Loucy (cell line): ENCODE data around the gene PRCD.

ENCODE experiments used
- H2AFZ ChIP-seq: fragments of 200-600 bp; sonication (generic); 2 replicates; pipeline ENCODE4 v1.6.0; 2016; ENCODE audit warnings: antibody characterized with exemption, mild to moderate bottlenecking, low read length, moderate library complexity
- H3F3A ChIP-seq: fragments of 200-600 bp; 2 replicates; pipeline ENCODE4 v1.6.0; 2016; ENCODE audit warnings: antibody characterized with exemption, low read depth, mild to moderate bottlenecking
- H3K27me3 ChIP-seq: fragments of 200-600 bp; sonication (generic); 2 replicates; pipeline ENCODE4 v1.6.1; 2014; ENCODE audit warnings: low read length, mild to moderate bottlenecking; ENCODE audit not compliant: insufficient read depth, poor library complexity, severe bottlenecking
- H3K36me3 ChIP-seq: fragments of 200-600 bp; sonication (generic); 2 replicates; pipeline ENCODE4 v1.6.1; 2016; ENCODE audit warnings: low read length; ENCODE audit not compliant: insufficient read depth
- H3K4me1 ChIP-seq: fragments of 200-600 bp; sonication (generic); 2 replicates; pipeline ENCODE4 v1.5.1; 2014; ENCODE audit warnings: low read length, mild to moderate bottlenecking; ENCODE audit not compliant: insufficient read depth, poor library complexity, severe bottlenecking
- H3K4me2 ChIP-seq: fragments of 200-600 bp; sonication (generic); 2 replicates; pipeline ENCODE4 v1.6.0; 2014; ENCODE audit warnings: antibody characterized with exemption, low read length, low read depth, mild to moderate bottlenecking; ENCODE audit not compliant: poor library complexity, severe bottlenecking
- H3K4me3 ChIP-seq: fragments of 200-600 bp; sonication (generic); 2 replicates; pipeline ENCODE4 v1.5.1; 2014; ENCODE audit warnings: low read length, mild to moderate bottlenecking, mixed read lengths; ENCODE audit not compliant: poor library complexity, severe bottlenecking
- H3K79me2 ChIP-seq: fragments of 200-600 bp; sonication (generic); 2 replicates; pipeline ENCODE4 v1.6.1; 2014; ENCODE audit warnings: low read length; ENCODE audit not compliant: insufficient read depth
- H3K9ac ChIP-seq: fragments of 200-600 bp; sonication (generic); 2 replicates; pipeline ENCODE4 v1.6.0; 2014; ENCODE audit warnings: mild to moderate bottlenecking, low read depth, low read length, moderate library complexity; ENCODE audit not compliant: poor library complexity, severe bottlenecking
- H3K9me2 ChIP-seq: fragments of 200-600 bp; sonication (generic); replicated peaks from 2 replicates; pipeline ENCODE4 v1.6.1; 2016; ENCODE audit warnings: low read depth, low read length, mixed read lengths
- H3K9me3 ChIP-seq: fragments of 200-600 bp; sonication (generic); 2 replicates; pipeline ENCODE4 v1.6.1; 2014; ENCODE audit warnings: mild to moderate bottlenecking, antibody characterized with exemption, low read length, low read depth; ENCODE audit not compliant: insufficient read depth
- H4K20me1 ChIP-seq: fragments of 200-600 bp; sonication (generic); 2 replicates; pipeline ENCODE4 v1.6.0; 2014; ENCODE audit warnings: antibody characterized with exemption, low read length, mild to moderate bottlenecking; ENCODE audit not compliant: insufficient read depth, poor library complexity, severe bottlenecking
- EZH2phosphoT487 ChIP-seq: fragments of 200-600 bp; IDR thresholded peaks from 2 replicates; pipeline ENCODE4 v1.6.1; 2018; ENCODE audit warnings: antibody characterized with exemption, mild to moderate bottlenecking, moderate library complexity, borderline replicate concordance
- TF ChIP-seq, protein P1 (sequence below): fragments of 200-600 bp; sonication (generic); conservative IDR thresholded peaks from 2 replicates; pipeline ENCODE4 v1.5.1; 2014; ENCODE audit warnings: mild to moderate bottlenecking, antibody characterized with exemption, low read length

PRCD gene

DNA sequence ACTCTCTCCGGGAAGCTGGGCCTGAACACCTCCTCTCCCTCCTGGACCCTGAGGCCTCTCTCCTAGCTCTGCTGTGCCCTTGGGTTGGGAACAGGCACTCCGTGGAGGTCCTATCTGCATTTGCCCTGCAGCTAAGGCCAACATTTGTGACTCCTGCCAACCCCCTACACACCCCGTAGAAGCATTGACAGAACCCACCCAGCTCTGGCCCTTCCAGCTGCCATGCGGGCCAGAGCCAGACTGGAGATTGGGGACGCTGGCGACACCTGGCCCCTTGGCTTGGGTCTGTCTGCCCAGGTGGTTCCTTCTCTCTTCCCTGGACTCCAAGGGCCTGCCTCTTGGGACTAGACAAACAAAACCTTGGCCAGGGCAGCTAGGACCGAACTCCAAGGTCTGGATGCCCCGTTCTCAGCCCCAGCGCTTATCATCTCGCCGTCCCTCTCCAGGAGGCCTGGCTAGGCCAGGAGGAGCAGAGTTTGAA lies 38.0 kb upstream of the PRCD start:
- peak overlapping the region; percentile 43 for H3K9ac ChIP-seq
- H3K4me2 ChIP-seq = peak overlapping the region; percentile 70
- H2AFZ ChIP-seq = peak overlapping the region; percentile 11; the same call in 1 of the 2 replicates
- peaks cover 35% of the 10 kb centered on the region for H3K4me1 ChIP-seq
- H3K9me2 ChIP-seq = no peaks in the 10 kb centered on the region
- no peaks in the 10 kb centered on the region for H3K27me3 ChIP-seq
- no peaks in the 10 kb centered on the region for H3K79me2 ChIP-seq
- TF ChIP-seq EZH2phosphoT487 = no peak
- TF ChIP-seq, protein P1, sequence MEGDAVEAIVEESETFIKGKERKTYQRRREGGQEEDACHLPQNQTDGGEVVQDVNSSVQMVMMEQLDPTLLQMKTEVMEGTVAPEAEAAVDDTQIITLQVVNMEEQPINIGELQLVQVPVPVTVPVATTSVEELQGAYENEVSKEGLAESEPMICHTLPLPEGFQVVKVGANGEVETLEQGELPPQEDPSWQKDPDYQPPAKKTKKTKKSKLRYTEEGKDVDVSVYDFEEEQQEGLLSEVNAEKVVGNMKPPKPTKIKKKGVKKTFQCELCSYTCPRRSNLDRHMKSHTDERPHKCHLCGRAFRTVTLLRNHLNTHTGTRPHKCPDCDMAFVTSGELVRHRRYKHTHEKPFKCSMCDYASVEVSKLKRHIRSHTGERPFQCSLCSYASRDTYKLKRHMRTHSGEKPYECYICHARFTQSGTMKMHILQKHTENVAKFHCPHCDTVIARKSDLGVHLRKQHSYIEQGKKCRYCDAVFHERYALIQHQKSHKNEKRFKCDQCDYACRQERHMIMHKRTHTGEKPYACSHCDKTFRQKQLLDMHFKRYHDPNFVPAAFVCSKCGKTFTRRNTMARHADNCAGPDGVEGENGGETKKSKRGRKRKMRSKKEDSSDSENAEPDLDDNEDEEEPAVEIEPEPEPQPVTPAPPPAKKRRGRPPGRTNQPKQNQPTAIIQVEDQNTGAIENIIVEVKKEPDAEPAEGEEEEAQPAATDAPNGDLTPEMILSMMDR = no peak
- H3K4me3 ChIP-seq = peak overlapping the region; percentile 81
- H4K20me1 ChIP-seq = no peaks in the 10 kb centered on the region
- H3F3A ChIP-seq = no peaks in the 10 kb centered on the region
- H3K36me3 ChIP-seq = no peaks in the 10 kb centered on the region
- no peaks in the 10 kb centered on the region for H3K9me3 ChIP-seq

DNA sequence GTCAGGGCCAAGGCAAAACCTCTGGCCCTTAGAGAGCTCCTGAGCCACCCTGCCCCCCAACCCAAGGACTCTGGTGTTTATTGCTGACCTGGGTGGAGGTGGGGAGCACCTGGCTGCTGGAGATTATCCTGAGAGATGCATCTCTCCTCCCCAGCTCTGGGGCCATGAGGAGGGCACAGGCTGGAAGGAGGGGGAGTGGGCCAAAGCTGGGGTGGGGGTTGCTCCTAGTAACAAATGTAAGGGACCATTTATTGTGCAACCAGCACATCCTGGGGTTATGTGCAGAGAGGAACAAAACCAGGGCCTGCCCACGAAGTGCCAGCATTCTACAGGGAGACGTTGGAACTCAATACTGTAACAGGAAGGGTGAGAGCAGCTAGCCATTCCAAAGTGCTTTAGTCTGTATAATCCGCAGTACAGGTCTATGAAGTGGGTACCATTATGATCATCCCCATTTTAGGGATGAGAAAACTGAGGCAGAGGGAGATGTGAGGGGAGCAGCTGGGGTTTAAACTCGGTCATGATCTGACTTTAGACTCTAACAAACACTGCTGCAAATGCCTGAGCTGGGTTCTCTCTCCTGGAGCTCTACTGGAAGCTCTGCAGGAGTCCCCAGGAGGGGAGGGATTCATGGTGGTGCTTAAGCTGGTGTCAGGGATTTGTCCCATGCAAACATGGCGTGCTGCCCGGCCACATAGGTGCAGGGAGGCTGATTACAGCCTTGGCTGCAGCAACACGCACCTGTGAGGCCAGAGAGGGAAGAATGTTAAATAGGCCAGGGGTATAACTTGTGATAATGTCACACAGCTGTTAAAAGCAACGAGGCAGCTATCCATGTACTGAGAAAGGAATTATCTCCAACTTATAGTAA lies 37.3 kb upstream of the PRCD start:
- H3K4me2 ChIP-seq = peak overlapping the region; percentile 70
- no peak overlapping the region for H3K4me3 ChIP-seq
- no peaks in the 10 kb centered on the region for H3K79me2 ChIP-seq
- H4K20me1 ChIP-seq = no peaks in the 10 kb centered on the region
- no peaks in the 10 kb centered on the region for H3K27me3 ChIP-seq
- H2AFZ ChIP-seq = no peak overlapping the region
- no peak overlapping the region for H3K9ac ChIP-seq
- peaks cover 37% of the 10 kb centered on the region for H3K4me1 ChIP-seq
- no peaks in the 10 kb centered on the region for H3K9me3 ChIP-seq
- no peaks in the 10 kb centered on the region for H3K36me3 ChIP-seq
- H3K9me2 ChIP-seq = no peaks in the 10 kb centered on the region
- no peaks in the 10 kb centered on the region for H3F3A ChIP-seq
- TF ChIP-seq, protein P1 = no peak
- no peak for TF ChIP-seq EZH2phosphoT487

DNA sequence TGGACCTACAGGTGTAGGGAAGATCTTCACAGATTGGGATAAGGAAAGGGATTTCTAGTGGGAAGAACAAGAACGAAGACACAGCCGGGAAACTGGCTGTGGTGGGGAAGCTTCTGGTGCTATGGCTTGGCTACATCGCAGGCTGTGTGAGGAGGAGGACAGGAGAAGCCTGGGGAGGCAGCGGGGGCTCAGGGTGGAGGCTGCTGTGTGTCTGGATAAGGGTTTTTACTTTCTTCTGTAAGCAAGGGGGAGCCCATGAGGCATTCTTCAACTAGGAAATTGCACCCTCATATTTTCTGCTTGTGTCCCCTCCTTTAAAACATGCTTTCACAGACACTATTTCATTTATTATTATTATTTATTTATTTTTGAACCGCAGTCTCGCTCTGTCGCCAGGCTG lies 35.7 kb upstream of the PRCD start:
- no peak overlapping the region for H2AFZ ChIP-seq
- TF ChIP-seq EZH2phosphoT487 = no peak
- TF ChIP-seq, protein P1 = peak; percentile 45

More for the DNA sequence above, 35.7 kb upstream of the PRCD start:
- peaks cover 35% of the 10 kb centered on the region for H3K4me1 ChIP-seq
- no peaks in the 10 kb centered on the region for H3F3A ChIP-seq
- no peaks in the 10 kb centered on the region for H3K36me3 ChIP-seq
- no peak overlapping the region for H3K4me2 ChIP-seq
- H3K4me3 ChIP-seq = no peak overlapping the region
- no peaks in the 10 kb centered on the region for H3K9me2 ChIP-seq
- no peaks in the 10 kb centered on the region for H4K20me1 ChIP-seq
- no peak overlapping the region for H3K9ac ChIP-seq
- H3K27me3 ChIP-seq = no peaks in the 10 kb centered on the region
- H3K79me2 ChIP-seq = no peaks in the 10 kb centered on the region
- H3K9me3 ChIP-seq = no peaks in the 10 kb centered on the region
